Activated CD8-positive, alpha-beta T cell treated with anti-CD3 and anti-CD28 coated beads, Interleukin-2, amount 10 ng/mL, durations not matched to agents 7 days and 5 days (primary cell): Measurements from ENCODE around the gene TXNDC12. TPM values are rescaled to one million over a fixed set of nuclear protein-coding genes. Genes with fewer than 3 reads are reported as not detected.
A peak's percentile ranks its signal among the peaks of the same experiment; 100 is the strongest.
"Not testable (repeated sequence)": the region's sequence is repeated elsewhere in the genome, so short reads cannot be mapped to it uniquely, and the experiment has no call there.

Experiments used
- ATAC-seq: fragments of 150-1000 bp; cut with Tn5 transposase; one replicate; pipeline ENCODE4 v1.10.0; 2021; ENCODE audit warnings: moderate library complexity
- CTCF ChIA-PET: fragments of 350-600 bp; sonication (Branson Sonifier 250); formaldehyde crosslinking; loops from one replicate; lab custom pipeline; 2021; ENCODE audit warnings: antibody characterized with exemption; lab: Charles Lee
- POLR2A ChIA-PET: fragments of 350-600 bp; sonication (Branson Sonifier 250); formaldehyde crosslinking; loops from one replicate; lab custom pipeline; 2021; ENCODE audit warnings: antibody characterized with exemption; lab: Charles Lee
- DNase-seq: peaks from one replicate; pipeline ENCODE4 v3.0.0-alpha.2; 2020
- H3K27ac Mint-ChIP-seq: one replicate; pipeline ENCODE4 v1.8.0; 2021; ENCODE audit warnings: mild to moderate bottlenecking, mixed read lengths
- H3K27me3 Mint-ChIP-seq: one replicate; pipeline ENCODE4 v1.8.0; 2021; ENCODE audit warnings: low read depth, mixed read lengths
- H3K36me3 Mint-ChIP-seq: one replicate; pipeline ENCODE4 v1.8.0; 2021; ENCODE audit warnings: low read depth, mixed read lengths
- H3K4me1 Mint-ChIP-seq: one replicate; pipeline ENCODE4 v1.8.0; 2021; ENCODE audit warnings: low read depth, mixed read lengths
- H3K4me3 Mint-ChIP-seq: one replicate; pipeline ENCODE4 v1.8.0; 2021; ENCODE audit warnings: mild to moderate bottlenecking, mixed read lengths
- H3K9me3 Mint-ChIP-seq: one replicate; pipeline ENCODE4 v1.8.0; 2022; ENCODE audit warnings: mixed read lengths; ENCODE audit not compliant: insufficient read depth
- total RNA-seq, 2 experiments: library from RNA; stranded (reverse); gene quantifications; one replicate each; pipeline ENCODE4 v1.2.3, GENCODE V29; 2021

TXNDC12 gene
- 10 to 100 TPM; 41.1 to 45.9 TPM for total RNA-seq

- Mint-ChIP-seq H3K4me1 (peaks cover 45% of the 10 kb centered on the region), H3K9me3 (no peaks in the 10 kb centered on the region), H3K27me3 (no peaks in the 10 kb centered on the region), H3K27ac (peak within 1 kb of the TSS; percentile 96), H3K4me3 (peak within 1 kb of the TSS; percentile 95), H3K36me3 (peaks cover 27% of the 10 kb centered on the region)
- peak; percentile 81 for DNase-seq
- peak; percentile 45 for ATAC-seq
- CTCF ChIA-PET, result no interaction called here
- POLR2A ChIA-PET, result interaction anchor here (0.6 to 2.4 kb wide), 6 partner anchors 12 to 369 kb away, joined by 3 to 19 read pairs (median 4); partner anchors contain the start of gene KTI12
These were observed at the start of gene TXNDC12 for GRCh38 chr1:52055066-52055865. TSS of gene TXNDC12 (minus strand) at chr1:52055191. CDS start at chr1:52055096, 95 bp downstream.

- peak overlapping the region; percentile 34 for H3K27ac Mint-ChIP-seq
- H3K36me3 Mint-ChIP-seq, result no peaks in the 10 kb centered on the region
- ChIA-PET POLR2A (no interaction called here), CTCF (no interaction called here)
- H3K27me3 Mint-ChIP-seq, result peaks cover 5% of the 10 kb centered on the region
- ATAC-seq, result peak; percentile 49
- H3K4me1 Mint-ChIP-seq, result peaks cover 11% of the 10 kb centered on the region
- no peak overlapping the region for H3K4me3 Mint-ChIP-seq
- DNase-seq, result no peak
- H3K9me3 Mint-ChIP-seq, result no peaks in the 10 kb centered on the region
These were observed 47.5 kb upstream of the TXNDC12 start for GRCh38 chr1:52102336-52103013.

GRCh38 chr1:52098139-52098871 lies 43.3 kb upstream of the TXNDC12 start:
- Mint-ChIP-seq H3K27me3 (peaks cover 9% of the 10 kb centered on the region), H3K27ac (no peak overlapping the region), H3K36me3 (no peaks in the 10 kb centered on the region), H3K9me3 (no peaks in the 10 kb centered on the region), H3K4me3 (no peak overlapping the region), H3K4me1 (peaks cover 11% of the 10 kb centered on the region)
- ATAC-seq (no peak), DNase-seq (no peak)
- ChIA-PET POLR2A (no interaction called here), CTCF (no interaction called here)

- ATAC-seq, result no peak
- Mint-ChIP-seq H3K27ac (no peak overlapping the region), H3K27me3 (peaks cover 8% of the 10 kb centered on the region), H3K4me1 (no peaks in the 10 kb centered on the region), H3K36me3 (peaks cover 6% of the 10 kb centered on the region), H3K9me3 (no peaks in the 10 kb centered on the region), H3K4me3 (no peak overlapping the region)
- CTCF ChIA-PET, result no interaction called here
- DNase-seq, result no peak
- POLR2A ChIA-PET, result no interaction called here
These were observed 41.2 kb upstream of the TXNDC12 start for GRCh38 chr1:52096216-52096615.

- CTCF ChIA-PET, H3K9me3 Mint-ChIP-seq, H3K27ac Mint-ChIP-seq, H3K4me1 Mint-ChIP-seq, POLR2A ChIA-PET, H3K4me3 Mint-ChIP-seq, H3K27me3 Mint-ChIP-seq, ATAC-seq, DNase-seq: not testable (repeated sequence)
- peaks cover 19% of the 10 kb centered on the region for H3K36me3 Mint-ChIP-seq
These were observed 39.3 kb upstream of the TXNDC12 start for GRCh38 chr1:52094300-52094699.

GRCh38 chr1:52087892-52088291 lies 32.9 kb upstream of the TXNDC12 start:
- H3K4me3 Mint-ChIP-seq, H3K9me3 Mint-ChIP-seq, H3K27ac Mint-ChIP-seq, POLR2A ChIA-PET, CTCF ChIA-PET, H3K27me3 Mint-ChIP-seq, ATAC-seq, DNase-seq, H3K4me1 Mint-ChIP-seq: not testable (repeated sequence)
- peaks cover 36% of the 10 kb centered on the region for H3K36me3 Mint-ChIP-seq

- no peak for ATAC-seq
- Mint-ChIP-seq H3K36me3 (peaks cover 14% of the 10 kb centered on the region), H3K27ac (no peak overlapping the region), H3K9me3 (no peaks in the 10 kb centered on the region), H3K4me1 (no peaks in the 10 kb centered on the region), H3K27me3 (no peaks in the 10 kb centered on the region), H3K4me3 (no peak overlapping the region)
- ChIA-PET CTCF (no interaction called here), POLR2A (no interaction called here)
- no peak for DNase-seq
These were observed 25.0 kb upstream of the TXNDC12 start for GRCh38 chr1:52080014-52080415.

- POLR2A ChIA-PET, H3K4me1 Mint-ChIP-seq, H3K9me3 Mint-ChIP-seq, CTCF ChIA-PET, H3K27ac Mint-ChIP-seq, ATAC-seq, H3K4me3 Mint-ChIP-seq, H3K27me3 Mint-ChIP-seq, DNase-seq: not testable (repeated sequence)
- H3K36me3 Mint-ChIP-seq, result peaks cover 19% of the 10 kb centered on the region
These were observed 22.3 kb upstream of the TXNDC12 start for GRCh38 chr1:52077277-52077676.

GRCh38 chr1:52072291-52072690 lies 17.3 kb upstream of the TXNDC12 start:
- ATAC-seq (no peak), DNase-seq (no peak)
- Mint-ChIP-seq H3K4me3 (no peak overlapping the region), H3K4me1 (peaks cover 7% of the 10 kb centered on the region), H3K27ac (no peak overlapping the region), H3K36me3 (peaks cover 23% of the 10 kb centered on the region), H3K27me3 (no peaks in the 10 kb centered on the region), H3K9me3 (no peaks in the 10 kb centered on the region)
- POLR2A ChIA-PET, result no interaction called here
- CTCF ChIA-PET, result interaction anchor here (1.2 kb wide), 1 partner anchor 79 kb away, joined by 3 read pairs; no protein-coding TSS in a partner anchor

- ChIA-PET POLR2A (no interaction called here), CTCF (no interaction called here)
- H3K27me3 Mint-ChIP-seq, result no peaks in the 10 kb centered on the region
- DNase-seq (no peak), ATAC-seq (no peak)
- peaks cover 7% of the 10 kb centered on the region for H3K4me1 Mint-ChIP-seq
- no peak overlapping the region for H3K4me3 Mint-ChIP-seq
- H3K9me3 Mint-ChIP-seq, result no peaks in the 10 kb centered on the region
- H3K36me3 Mint-ChIP-seq, result peaks cover 28% of the 10 kb centered on the region
- no peak overlapping the region for H3K27ac Mint-ChIP-seq
These were observed 15.7 kb upstream of the TXNDC12 start for GRCh38 chr1:52070704-52071103.

GRCh38 chr1:52063192-52063591 lies 8.2 kb upstream of the TXNDC12 start:
- peaks cover 19% of the 10 kb centered on the region for H3K4me1 Mint-ChIP-seq
- ATAC-seq, result no peak
- CTCF ChIA-PET, result no interaction called here
- peaks cover 51% of the 10 kb centered on the region for H3K36me3 Mint-ChIP-seq
- no peak overlapping the region for H3K27ac Mint-ChIP-seq
- H3K9me3 Mint-ChIP-seq, result no peaks in the 10 kb centered on the region
- no peaks in the 10 kb centered on the region for H3K27me3 Mint-ChIP-seq
- no peak for DNase-seq
- no peak overlapping the region for H3K4me3 Mint-ChIP-seq
- POLR2A ChIA-PET, result no interaction called here
